ENCODE data around the gene LIMS2.

The LIMS2 gene

GRCh38 chr2:127715778-127716449 is 40.6 kb upstream of the LIMS2 start:
- no peak for TF ChIP-seq CTCF (conservative IDR thresholded peaks at IDR 0.05; ENCODE audit: control insufficient read depth, insufficient read depth, low read depth, low read length)
- DNase-seq (ENCODE audit: low read depth): no peak

GRCh38 chr2:127713562-127713961 is 38.2 kb upstream of the LIMS2 start:
- no peak for DNase-seq (ENCODE audit: low read depth)
- TF ChIP-seq CTCF (conservative IDR thresholded peaks at IDR 0.05; ENCODE audit: control insufficient read depth, insufficient read depth, low read depth, low read length): no peak
- no peak overlapping the region for H3K4me3 ChIP-seq (ENCODE audit: control insufficient read depth, low read depth, low read length)

More at GRCh38 chr2:127715778-127716449, 40.6 kb upstream of the LIMS2 start:
- H3K4me3 ChIP-seq (ENCODE audit: control insufficient read depth, low read depth, low read length): no peak overlapping the region

GRCh38 chr2:127712999-127713398 is 37.7 kb upstream of the LIMS2 start:
- TF ChIP-seq CTCF (conservative IDR thresholded peaks at IDR 0.05; ENCODE audit: control insufficient read depth, insufficient read depth, low read depth, low read length): no peak
- H3K4me3 ChIP-seq (ENCODE audit: control insufficient read depth, low read depth, low read length): no peak overlapping the region
- no peak for DNase-seq (ENCODE audit: low read depth)

- DNase-seq (ENCODE audit: low read depth): no peak
- no peak overlapping the region for H3K4me3 ChIP-seq (ENCODE audit: control insufficient read depth, low read depth, low read length)
- no peak for TF ChIP-seq CTCF (conservative IDR thresholded peaks at IDR 0.05; ENCODE audit: control insufficient read depth, insufficient read depth, low read depth, low read length)
Measured at GRCh38 chr2:127709336-127709735, 34.0 kb upstream of the LIMS2 start.

GRCh38 chr2:127707890-127708648 is 32.7 kb upstream of the LIMS2 start:
- DNase-seq (ENCODE audit: low read depth): no peak
- H3K4me3 ChIP-seq (ENCODE audit: control insufficient read depth, low read depth, low read length): no peak overlapping the region
- TF ChIP-seq CTCF (conservative IDR thresholded peaks at IDR 0.05; ENCODE audit: control insufficient read depth, insufficient read depth, low read depth, low read length): no peak

- TF ChIP-seq CTCF (conservative IDR thresholded peaks at IDR 0.05; ENCODE audit: control insufficient read depth, insufficient read depth, low read depth, low read length): no peak
- no peak overlapping the region for H3K4me3 ChIP-seq (ENCODE audit: control insufficient read depth, low read depth, low read length)
- DNase-seq (ENCODE audit: low read depth): no peak
Measured at GRCh38 chr2:127706215-127706990, 31.1 kb upstream of the LIMS2 start.
